Thyroid gland (tissue), 4 donors: Measurements from ENCODE around the gene CD82.

Experiments used
- POLR2A ChIP-seq, 2 donors: fragments of 450-650 bp; IDR thresholded peaks; one replicate each; pipeline ENCODE4 v1.6.1; 2017; ENCODE audit warnings: antibody characterized with exemption in 2 of 2, mild to moderate bottlenecking in 2 of 2, moderate library complexity in 1 of 2
- TF ChIP-seq, protein P1 (sequence below), 6 experiments: fragments of 200-600 bp in 3 of 6; fragments of 450-650 bp in 3 of 6; sonication (generic) in 3 of 6; IDR thresholded peaks; one replicate each; pipeline ENCODE4 v1.5.1; 2016 to 2019; ENCODE audit warnings: antibody characterized with exemption in 6 of 6, mild to moderate bottlenecking in 2 of 6, inconsistent platforms in 1 of 6, moderate library complexity in 1 of 6

DNA sequence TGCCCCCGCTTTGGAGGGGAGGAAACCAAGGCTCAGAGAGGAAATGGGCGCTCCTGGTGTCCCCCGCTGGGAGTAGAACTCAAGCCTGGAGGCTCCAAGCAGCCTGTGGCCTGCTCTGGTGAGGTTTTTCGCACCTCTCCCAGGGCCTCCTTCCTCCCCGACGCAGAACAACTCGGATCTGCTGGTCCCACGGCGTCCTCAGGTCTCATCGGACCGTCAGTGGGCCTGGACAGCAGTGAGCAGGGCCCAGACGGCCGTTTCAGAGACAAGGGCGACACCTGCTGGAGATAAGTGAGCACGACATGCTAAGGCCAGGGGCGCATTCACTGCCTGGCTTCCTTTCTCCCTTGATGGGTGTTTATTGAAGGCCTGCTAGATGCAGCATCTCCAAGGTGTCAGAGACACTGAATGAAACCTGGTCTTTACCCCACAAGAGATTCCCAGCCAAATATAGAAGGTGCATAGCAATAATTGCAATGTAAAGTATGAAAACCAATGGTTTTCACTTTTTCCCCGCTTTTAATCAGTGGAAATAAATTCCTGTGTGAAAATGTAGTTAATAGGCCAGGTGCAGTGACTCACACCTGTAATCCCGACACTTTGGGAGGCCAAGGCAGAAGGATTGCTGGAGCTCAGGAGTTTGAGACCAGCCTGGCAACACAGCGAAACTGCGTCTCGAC is 26.9 kb upstream of the CD82 start:
- TF ChIP-seq, protein P1, sequence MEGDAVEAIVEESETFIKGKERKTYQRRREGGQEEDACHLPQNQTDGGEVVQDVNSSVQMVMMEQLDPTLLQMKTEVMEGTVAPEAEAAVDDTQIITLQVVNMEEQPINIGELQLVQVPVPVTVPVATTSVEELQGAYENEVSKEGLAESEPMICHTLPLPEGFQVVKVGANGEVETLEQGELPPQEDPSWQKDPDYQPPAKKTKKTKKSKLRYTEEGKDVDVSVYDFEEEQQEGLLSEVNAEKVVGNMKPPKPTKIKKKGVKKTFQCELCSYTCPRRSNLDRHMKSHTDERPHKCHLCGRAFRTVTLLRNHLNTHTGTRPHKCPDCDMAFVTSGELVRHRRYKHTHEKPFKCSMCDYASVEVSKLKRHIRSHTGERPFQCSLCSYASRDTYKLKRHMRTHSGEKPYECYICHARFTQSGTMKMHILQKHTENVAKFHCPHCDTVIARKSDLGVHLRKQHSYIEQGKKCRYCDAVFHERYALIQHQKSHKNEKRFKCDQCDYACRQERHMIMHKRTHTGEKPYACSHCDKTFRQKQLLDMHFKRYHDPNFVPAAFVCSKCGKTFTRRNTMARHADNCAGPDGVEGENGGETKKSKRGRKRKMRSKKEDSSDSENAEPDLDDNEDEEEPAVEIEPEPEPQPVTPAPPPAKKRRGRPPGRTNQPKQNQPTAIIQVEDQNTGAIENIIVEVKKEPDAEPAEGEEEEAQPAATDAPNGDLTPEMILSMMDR (IDR thresholded peaks at IDR 0.05): peak; percentile 75 to 97 (median 96)
- no peak for TF ChIP-seq POLR2A (IDR thresholded peaks at IDR 0.05)
